NCI-H1417 (cell line): ENCODE results near the gene CDAN1.
A peak's percentile ranks its signal among the peaks of the same experiment; 100 is the strongest.
"Not testable (repeated sequence)": the region's sequence is repeated elsewhere in the genome, so short reads cannot be mapped to it uniquely, and the experiment has no call there.

Source experiments
- DNase-seq, 3 experiments: peaks; one replicate each; lab custom pipeline; 2025; lab: John Stamatoyannopoulos, UW

The CDAN1 gene

DNA sequence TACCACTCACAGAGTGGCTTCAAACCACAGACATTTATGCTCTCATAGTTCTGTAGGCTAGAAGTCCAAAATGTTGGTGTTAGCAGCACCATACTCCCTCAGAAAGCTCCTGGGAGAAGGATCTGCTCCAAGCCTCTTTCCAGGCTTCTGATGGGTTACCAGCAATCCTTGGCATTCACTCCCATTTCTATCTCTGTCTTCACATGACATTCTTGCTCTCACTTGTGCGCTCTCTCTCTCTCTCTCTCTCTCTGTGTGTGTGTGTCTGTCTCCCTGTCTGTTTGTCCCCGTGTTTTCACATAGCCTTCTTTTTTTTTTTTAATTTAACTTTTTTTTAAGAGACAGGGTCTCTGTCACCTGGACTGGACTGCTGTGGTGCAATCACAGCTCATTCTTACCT, 26.3 kb downstream of the CDAN1 start:
- DNase-seq, result no peak

DNA sequence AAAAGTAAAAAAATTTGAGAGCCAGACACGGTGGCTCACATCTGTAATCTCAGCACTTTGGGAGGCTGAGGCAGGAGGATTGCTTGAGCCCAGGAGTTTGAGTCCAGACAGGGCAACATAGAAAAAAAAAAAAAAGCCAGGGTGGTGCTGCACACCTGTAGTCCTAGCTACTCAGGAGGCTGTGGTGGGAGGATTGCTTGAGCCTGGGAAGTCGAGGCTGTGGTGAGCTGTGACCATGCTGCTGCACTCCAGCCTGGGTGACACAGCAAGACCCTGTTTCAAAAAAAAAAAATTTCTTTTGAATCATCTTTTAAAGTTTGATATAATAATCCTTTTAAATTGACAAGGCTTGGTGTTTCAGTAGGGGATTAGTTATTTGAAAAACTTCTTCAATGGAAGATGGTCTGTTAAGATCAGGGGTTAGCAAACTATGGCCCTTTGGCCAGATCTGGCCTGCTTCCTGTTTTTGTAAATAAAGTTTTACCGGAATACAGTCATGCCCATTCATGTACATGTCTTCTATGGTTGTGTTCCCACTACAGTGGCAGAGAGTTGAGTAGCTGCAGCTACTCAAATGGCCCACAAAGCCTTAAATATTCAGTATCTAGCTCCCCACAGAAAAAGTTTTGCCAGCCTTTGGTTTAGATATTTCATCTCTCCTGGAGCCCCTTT, 28.9 kb downstream of the CDAN1 start:
- no peak for DNase-seq

DNA sequence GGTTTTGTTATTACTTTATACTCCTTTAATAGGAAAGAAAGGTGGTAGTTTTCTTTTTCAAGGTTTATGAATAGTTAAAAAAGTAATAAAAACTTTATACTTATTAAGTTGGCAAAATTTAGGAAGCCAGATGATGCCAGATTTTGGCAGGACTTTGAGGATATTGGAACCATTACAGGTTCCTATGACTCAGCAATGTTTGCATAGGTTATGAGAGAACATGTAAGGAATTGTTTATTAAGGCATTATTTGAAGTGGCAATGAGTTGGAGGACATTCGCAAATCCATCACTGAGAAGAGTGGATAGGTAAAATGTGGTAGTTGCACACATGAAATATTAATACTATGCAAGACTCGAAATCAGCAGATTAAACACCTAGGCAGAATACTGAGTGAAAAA, 29.9 kb downstream of the CDAN1 start:
- no peak for DNase-seq

- DNase-seq, result no peak
These were observed 31.6 kb downstream of the CDAN1 start for GRCh38 chr15:42705336-42705735.

DNA sequence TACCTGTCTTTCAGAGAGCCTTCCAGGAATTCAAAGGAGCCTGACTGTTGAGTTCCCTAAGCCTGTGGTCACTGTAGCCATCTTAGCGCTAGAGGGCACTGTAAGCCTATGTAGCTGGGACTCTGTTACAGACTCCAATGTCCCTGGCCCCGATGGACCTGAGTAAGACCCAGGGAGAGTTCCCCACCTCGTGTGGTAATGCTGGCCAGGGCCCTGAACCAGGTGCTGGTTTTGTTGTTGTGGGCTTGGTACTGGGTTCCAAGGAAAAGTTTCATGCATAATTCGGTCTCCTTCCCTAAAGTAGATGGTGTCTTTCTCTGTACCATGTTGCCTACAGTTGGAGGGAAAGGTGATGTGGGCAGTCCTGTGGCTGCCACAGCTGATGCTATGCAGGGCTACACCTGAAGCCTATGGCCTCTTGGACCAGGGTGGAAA, 32.4 kb downstream of the CDAN1 start:
- peak; percentile 21 to 71 (median 31) for DNase-seq

DNA sequence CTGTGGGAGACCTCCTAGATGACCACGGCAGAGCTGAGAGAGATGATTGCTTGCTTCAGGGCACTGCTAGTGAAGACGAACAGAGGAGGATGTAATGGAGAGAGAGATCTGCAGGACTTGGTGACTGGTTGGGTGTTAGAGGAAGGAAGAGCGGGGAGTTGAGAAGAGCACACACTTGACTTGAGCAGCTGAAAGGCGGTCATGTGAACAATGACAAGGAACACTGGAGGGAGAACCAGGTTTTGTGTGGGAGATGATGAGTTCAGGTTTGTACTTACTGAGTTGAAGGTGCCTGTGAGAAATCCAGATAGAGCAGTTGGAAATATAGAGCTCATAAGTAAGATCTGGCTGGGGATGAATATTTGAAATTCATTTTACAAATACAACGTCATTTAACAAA, 40.3 kb downstream of the CDAN1 start:
- no peak for DNase-seq

GRCh38 chr15:42695527-42696071, 41.3 kb downstream of the CDAN1 start:
- no peak for DNase-seq

GRCh38 chr15:42694398-42694797, 42.5 kb downstream of the CDAN1 start:
- no peak for DNase-seq

DNA sequence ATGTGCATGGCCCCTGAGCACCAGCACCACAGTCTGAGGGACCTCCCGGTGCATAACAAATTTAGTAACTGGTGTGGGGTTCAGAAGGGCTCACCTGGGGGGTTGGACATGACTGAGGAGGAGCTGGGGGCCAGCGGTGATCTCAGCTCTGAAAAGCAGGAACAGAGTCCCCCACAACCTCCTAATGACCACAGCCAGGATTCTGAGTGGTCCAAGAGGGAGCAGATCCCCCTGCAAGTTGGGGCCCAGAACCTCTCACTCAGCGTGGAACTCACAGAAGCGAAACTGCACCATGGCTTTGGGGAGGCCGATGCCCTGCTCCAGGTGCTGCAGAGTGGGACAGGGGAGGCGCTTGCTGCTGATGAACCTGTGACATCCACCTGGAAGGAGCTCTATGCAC, 43.0 kb downstream of the CDAN1 start:
- no peak for DNase-seq

- DNase-seq, result no peak
These were observed 43.4 kb downstream of the CDAN1 start for GRCh38 chr15:42693496-42693895.

- no peak for DNase-seq
These were observed 43.9 kb downstream of the CDAN1 start for GRCh38 chr15:42692997-42693396.

GRCh38 chr15:42692536-42692935, 44.4 kb downstream of the CDAN1 start:
- no peak for DNase-seq

DNA sequence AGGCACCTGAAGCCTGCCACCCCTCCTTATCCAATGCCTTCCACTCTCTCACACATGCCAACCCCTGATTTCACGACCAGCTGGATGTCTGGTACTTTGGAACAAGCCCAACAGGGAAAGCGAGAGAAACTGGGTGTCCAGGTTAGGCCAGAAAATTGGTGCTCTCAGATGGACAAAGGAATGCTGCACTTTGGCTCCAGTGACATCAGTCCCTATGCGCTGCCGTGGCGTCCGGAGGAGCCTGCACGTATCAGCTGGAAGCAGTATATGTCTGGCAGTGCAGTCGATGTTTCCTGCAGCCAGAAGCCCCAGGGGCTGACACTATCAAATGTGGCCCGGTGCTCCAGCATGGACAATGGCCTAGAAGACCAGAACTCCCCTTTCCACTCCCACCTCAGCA, 45.2 kb downstream of the CDAN1 start:
- no peak for DNase-seq

- DNase-seq, result no peak
These were observed 45.6 kb downstream of the CDAN1 start for GRCh38 chr15:42691308-42691707.

DNA sequence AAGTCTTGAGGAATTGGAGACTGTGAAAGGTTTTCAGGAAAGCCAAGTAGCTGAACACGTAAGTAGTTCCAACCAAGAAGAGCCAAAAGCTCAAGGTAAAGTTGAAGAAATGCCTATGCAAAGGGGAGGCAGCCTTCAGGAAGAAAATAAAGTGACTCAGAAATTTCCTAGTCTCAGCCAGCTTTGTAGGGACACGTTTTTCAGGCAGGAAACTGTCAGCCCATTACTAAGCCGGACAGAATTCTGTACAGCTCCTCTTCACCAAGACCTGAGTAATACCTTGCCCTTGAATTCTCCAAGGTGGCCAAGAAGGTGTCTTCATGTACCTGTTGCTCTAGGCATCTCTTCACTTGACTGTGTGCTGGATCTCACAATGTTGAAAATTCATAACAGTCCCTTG, 48.6 kb downstream of the CDAN1 start:
- no peak for DNase-seq

GRCh38 chr15:42687740-42688139, 49.2 kb downstream of the CDAN1 start:
- DNase-seq, result no peak

DNA sequence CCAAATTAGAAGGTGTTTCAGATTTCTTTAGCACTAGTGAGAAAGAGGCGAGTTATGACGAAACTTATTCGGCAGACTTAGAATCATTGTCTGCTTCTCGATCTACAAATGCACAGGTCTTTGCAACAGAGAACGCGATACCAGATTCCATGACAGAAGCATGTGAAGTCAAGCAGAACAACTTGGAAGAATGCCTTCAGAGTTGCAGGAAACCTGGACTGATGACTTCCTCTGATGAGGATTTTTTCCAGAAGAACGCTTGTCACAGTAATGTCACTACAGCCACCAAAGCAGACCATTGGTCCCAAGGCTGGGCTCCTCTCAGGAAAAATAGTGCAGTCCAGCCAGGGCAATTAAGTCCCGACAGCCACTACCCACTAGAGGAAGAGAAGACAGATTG, 50.6 kb downstream of the CDAN1 start:
- no peak for DNase-seq

- DNase-seq, result no peak
These were observed 55.8 kb downstream of the CDAN1 start for GRCh38 chr15:42681119-42681518.

GRCh38 chr15:42680142-42680482, 56.8 kb downstream of the CDAN1 start:
- DNase-seq, result not testable (repeated sequence)

DNA sequence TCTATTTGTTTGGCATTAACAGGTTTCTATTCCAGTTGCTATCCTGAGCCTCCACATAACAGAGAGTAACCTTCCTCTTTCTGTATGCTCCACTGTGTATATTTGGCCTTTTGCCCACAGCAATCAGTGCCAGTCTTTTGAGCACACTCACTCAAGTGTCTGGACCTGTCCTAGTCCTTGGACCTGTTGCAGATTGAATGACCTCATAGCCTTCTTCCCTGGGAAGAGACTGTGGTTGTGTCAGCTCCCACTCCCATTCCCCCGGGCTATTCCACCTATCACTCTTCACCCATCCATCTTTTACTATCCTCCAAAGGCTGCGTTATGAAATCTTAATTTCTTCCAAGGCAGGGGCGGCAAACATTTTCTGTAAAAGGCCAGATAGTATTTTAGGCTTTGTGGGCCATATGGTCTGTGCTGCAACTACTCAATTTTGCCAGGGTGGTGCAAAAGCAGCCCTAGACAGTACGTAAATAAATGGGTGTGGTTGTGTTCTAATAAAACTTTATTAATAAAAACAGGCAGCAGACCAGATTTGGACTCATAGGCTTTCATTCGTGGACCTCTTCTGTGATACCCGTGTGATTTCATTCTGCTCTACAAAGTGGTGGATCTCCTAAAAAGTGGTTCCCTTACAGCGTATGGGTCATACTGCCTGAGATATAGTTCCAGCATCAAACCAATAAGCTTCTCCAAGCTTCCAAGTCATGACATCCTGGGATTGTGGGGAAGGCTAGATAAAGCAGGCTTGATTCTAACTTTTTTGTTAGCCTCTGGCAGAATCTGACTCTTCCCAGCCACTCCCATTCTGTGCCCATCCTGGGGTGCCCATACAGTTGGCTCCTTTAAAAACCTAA, 57.4 kb downstream of the CDAN1 start:
- DNase-seq, result no peak

- DNase-seq, result no peak
These were observed 61.9 kb downstream of the CDAN1 start for GRCh38 chr15:42675021-42675420.

DNA sequence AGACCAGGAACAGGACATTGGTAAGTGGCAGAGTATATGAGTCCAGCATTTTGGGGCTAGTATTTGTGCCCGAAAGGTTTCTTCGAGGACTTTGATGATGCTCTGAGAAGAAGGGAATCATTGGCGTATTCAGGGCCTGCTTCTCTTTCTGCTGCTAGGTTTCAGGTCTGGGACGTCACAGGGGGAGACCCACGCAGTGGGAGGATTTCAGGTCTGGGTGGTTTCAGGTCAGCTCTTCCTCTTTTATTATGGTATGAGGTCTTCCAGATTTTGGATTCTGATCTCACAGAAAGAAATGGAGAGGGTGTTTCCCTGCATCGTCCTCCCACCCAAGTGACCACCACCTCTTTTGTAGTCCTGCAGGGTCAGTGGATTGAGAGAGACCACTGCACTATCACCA, 62.5 kb downstream of the CDAN1 start:
- no peak for DNase-seq
